Smooth muscle cell (in vitro differentiated cells): ENCODE results near the gene PRPF19. TPM values are rescaled to one million over a fixed set of nuclear protein-coding genes. Genes with fewer than 3 reads are reported as not detected.

Experiments used
- DNase-seq: peaks from one replicate; lab custom pipeline; 2025; ENCODE audit not compliant: unreplicated experiment; lab: John Stamatoyannopoulos, UW
- H2AFZ ChIP-seq: fragments of 200-600 bp; sonication (generic); 2 replicates; pipeline ENCODE4 v1.6.0; 2016; ENCODE audit warnings: antibody characterized with exemption, low read depth, mild to moderate bottlenecking
- H3F3A ChIP-seq: fragments of 200-600 bp; sonication (generic); 2 replicates; pipeline ENCODE4 v1.6.0; 2017; ENCODE audit warnings: antibody characterized with exemption, low read depth
- H3K27ac ChIP-seq: fragments of 200-600 bp; sonication (generic); 2 replicates; pipeline ENCODE4 v1.5.1; 2016; ENCODE audit warnings: low read depth, mild to moderate bottlenecking
- H3K27me3 ChIP-seq: fragments of 200-600 bp; sonication (generic); 2 replicates; pipeline ENCODE4 v1.6.1; 2016; ENCODE audit warnings: low read depth, mild to moderate bottlenecking
- H3K36me3 ChIP-seq: fragments of 200-600 bp; sonication (generic); 2 replicates; pipeline ENCODE4 v1.5.1; 2016; ENCODE audit warnings: low read depth
- H3K4me1 ChIP-seq: fragments of 200-600 bp; sonication (generic); 2 replicates; pipeline ENCODE4 v1.5.1; 2016; ENCODE audit warnings: low read depth
- H3K4me2 ChIP-seq: fragments of 200-600 bp; sonication (generic); 2 replicates; pipeline ENCODE4 v1.6.0; 2016; ENCODE audit warnings: mild to moderate bottlenecking
- H3K4me3 ChIP-seq: fragments of 200-600 bp; sonication (generic); 2 replicates; pipeline ENCODE4 v1.5.1; 2016; ENCODE audit warnings: mild to moderate bottlenecking
- H3K79me2 ChIP-seq: fragments of 200-600 bp; sonication (generic); 2 replicates; pipeline ENCODE4 v1.6.0; 2016; ENCODE audit warnings: low read depth, mild to moderate bottlenecking
- H3K9ac ChIP-seq: fragments of 200-600 bp; sonication (generic); 2 replicates; pipeline ENCODE4 v1.6.0; 2016; ENCODE audit warnings: low read depth
- H3K9me3 ChIP-seq: fragments of 200-600 bp; sonication (generic); replicated peaks from 2 replicates; pipeline ENCODE4 v1.5.1; 2016; ENCODE audit warnings: low read depth
- H4K20me1 ChIP-seq: fragments of 200-600 bp; sonication (generic); 2 replicates; pipeline ENCODE4 v1.6.0; 2016; ENCODE audit warnings: low read depth
- CTCF ChIP-seq: fragments of 200-600 bp; sonication (generic); IDR thresholded peaks from 2 replicates; pipeline ENCODE4 v1.5.1; 2017; ENCODE audit warnings: borderline replicate concordance, mild to moderate bottlenecking, antibody characterized with exemption; ENCODE audit not compliant: insufficient read depth, poor library complexity, severe bottlenecking
- WGBS: methylation state at CpG from one replicate; pipeline ENCODE4 v1.1.7; 2016; ENCODE audit warnings: low lambda C conversion rate; 5-methylcytosine and 5-hydroxymethylcytosine counted together
- polyA plus RNA-seq: library from polyadenylated mRNA; unstranded; fragments of >200 nt; fragmentation: Nextera tagmentation; extraction: Ambion mirVana; gene quantifications from 2 replicates; pipeline ENCODE4 v1.2.1, GENCODE V29; 2016
- total RNA-seq: library from RNA; depleted of rRNA; stranded (reverse); fragments of >200 nt; gene quantifications from 2 replicates; pipeline ENCODE4 v1.2.3, GENCODE V29; 2014

Gene PRPF19
- total and polyA plus RNA-seq, 2 experiments from 2014 or later, result 10.2 to 33.0 TPM

GRCh38 chr11:60859616-60860250 is 46.7 kb downstream of the PRPF19 start:
- no peak for DNase-seq
- no peaks in the 10 kb centered on the region for H3K4me1 ChIP-seq
- TF ChIP-seq CTCF, result no peak
- no peaks in the 10 kb centered on the region for H4K20me1 ChIP-seq
- H3K27ac ChIP-seq, result no peak overlapping the region
- H3K9ac ChIP-seq, result no peak overlapping the region
- H3K4me3 ChIP-seq, result no peak overlapping the region
- H3K4me2 ChIP-seq, result no peak overlapping the region
- no peaks in the 10 kb centered on the region for H3K27me3 ChIP-seq
- WGBS, result 86% methylated on average over 15 of the region's 15 CpGs
- H3K9me3 ChIP-seq, result no peaks in the 10 kb centered on the region
- no peaks in the 10 kb centered on the region for H3K79me2 ChIP-seq
- no peaks in the 10 kb centered on the region for H3K36me3 ChIP-seq
- no peak overlapping the region for H2AFZ ChIP-seq
- H3F3A ChIP-seq, result no peaks in the 10 kb centered on the region

- DNase-seq, result no peak
- H3K4me1 ChIP-seq, result no peaks in the 10 kb centered on the region
- no peak for TF ChIP-seq CTCF
- H3K27ac ChIP-seq, result no peak overlapping the region
- no peaks in the 10 kb centered on the region for H3K36me3 ChIP-seq
- no peaks in the 10 kb centered on the region for H3K79me2 ChIP-seq
- H3K9ac ChIP-seq, result no peak overlapping the region
- no peaks in the 10 kb centered on the region for H3F3A ChIP-seq
- no peaks in the 10 kb centered on the region for H4K20me1 ChIP-seq
- no peak overlapping the region for H2AFZ ChIP-seq
- no peak overlapping the region for H3K4me3 ChIP-seq
- H3K9me3 ChIP-seq, result no peaks in the 10 kb centered on the region
- WGBS, result 74% methylated on average over 4 of the region's 4 CpGs
- no peak overlapping the region for H3K4me2 ChIP-seq
- H3K27me3 ChIP-seq, result no peaks in the 10 kb centered on the region
Measured at GRCh38 chr11:60858731-60859464, 47.5 kb downstream of the PRPF19 start.

- Histone ChIP-seq H3F3A (no peaks in the 10 kb centered on the region), H3K9me3 (no peaks in the 10 kb centered on the region), H2AFZ (no peak overlapping the region), H4K20me1 (no peaks in the 10 kb centered on the region), H3K36me3 (no peaks in the 10 kb centered on the region), H3K4me3 (no peak overlapping the region), H3K9ac (no peak overlapping the region), H3K79me2 (no peaks in the 10 kb centered on the region), H3K27me3 (no peaks in the 10 kb centered on the region), H3K4me2 (no peak overlapping the region), H3K27ac (no peak overlapping the region), H3K4me1 (no peaks in the 10 kb centered on the region)
- 87% methylated on average over 8 of the region's 8 CpGs for WGBS
- no peak for DNase-seq
- TF ChIP-seq CTCF, result no peak
Measured at GRCh38 chr11:60858236-60858635, 48.1 kb downstream of the PRPF19 start.
